ENCODE data around the gene MYDGF.
"Not testable (repeated sequence)": the region's sequence is repeated elsewhere in the genome, so short reads cannot be mapped to it uniquely, and the experiment has no call there.

GRCh38 chr19:4715178-4715528, 45.0 kb upstream of the MYDGF start:
- not testable (repeated sequence) for TF ChIP-seq CTCF (IDR thresholded peaks at IDR 0.05; ENCODE audit: low read depth, low read length, missing input control); RAD21 (IDR thresholded peaks at IDR 0.05); JUND (IDR thresholded peaks at IDR 0.05); HNF4A (conservative IDR thresholded peaks at IDR 0.05); MAX (IDR thresholded peaks at IDR 0.05); ZBTB33 (IDR thresholded peaks at IDR 0.05); GABPA (IDR thresholded peaks at IDR 0.05 in 1 of 2, conservative IDR thresholded peaks at IDR 0.05 in 1 of 2); ATF3 (IDR thresholded peaks at IDR 0.05); REST (IDR thresholded peaks at IDR 0.05); EGR1 (IDR thresholded peaks at IDR 0.05; ENCODE audit: low read depth in 2 of 2); SP1 (IDR thresholded peaks at IDR 0.05)
- peak; percentile 14 to 23 for TF ChIP-seq RXRA (IDR thresholded peaks at IDR 0.05)

Data from liver (tissue), 3 donors.